B cell (primary cell): ENCODE measurements around the gene CHIT1. TPM values are rescaled to one million over a fixed set of nuclear protein-coding genes. Genes with fewer than 3 reads are reported as not detected.

Experiments used
- ATAC-seq: fragments of 200-7000 bp; cut with Tn5 transposase; one replicate; pipeline ENCODE4 v1.10.0; 2021; ENCODE audit warnings: low read depth, mild to moderate bottlenecking, moderate number of reproducible peaks, moderate library complexity
- CTCF ChIA-PET: fragments of 350-600 bp; sonication (Branson Sonifier 250); formaldehyde crosslinking; loops from one replicate; lab custom pipeline; 2021; ENCODE audit warnings: antibody characterized with exemption, inconsistent platforms; lab: Charles Lee
- POLR2A ChIA-PET: fragments of 350-600 bp; sonication (Branson Sonifier 250); formaldehyde crosslinking; loops from one replicate; lab custom pipeline; 2021; ENCODE audit warnings: antibody characterized with exemption; lab: Charles Lee
- DNase-seq: peaks from one replicate; pipeline ENCODE4 v3.0.0; 2013
- H2AFZ ChIP-seq: 2 replicates; pipeline ENCODE4 v1.6.1; 2012; ENCODE audit warnings: mild to moderate bottlenecking, low read depth, low read length; ENCODE audit not compliant: insufficient read depth, poor library complexity, severe bottlenecking
- H3K27ac ChIP-seq, 2 donors: 1 replicate in 1 of 2; 2 replicates in 1 of 2; pipeline ENCODE4 v1.5.1; 2012 to 2013; ENCODE audit warnings: low read length in 2 of 2, mild to moderate bottlenecking in 2 of 2, moderate library complexity in 1 of 2
- H3K27me3 ChIP-seq, 4 experiments: fragments of 200-600 bp in 1 of 4; sonication (generic) in 1 of 4; replicated peaks in 1 of 4; 1 replicate in 2 of 4; 2 replicates in 2 of 4; pipeline versions ENCODE4 v1.6.1 to v1.7.0; 2013 to 2016; ENCODE audit warnings: low read length in 3 of 4, mild to moderate bottlenecking in 2 of 4, mixed read lengths in 1 of 4, moderate library complexity in 1 of 4; ENCODE audit not compliant: insufficient read depth in 4 of 4, control insufficient read depth in 3 of 4; ENCODE audit errors: control extremely low read depth in 1 of 4
- H3K36me3 ChIP-seq, 2 experiments: replicated peaks in 1 of 2; 1 replicate in 1 of 2; 2 replicates in 1 of 2; pipeline versions ENCODE4 v1.6.1 to v1.7.1; 2013; ENCODE audit warnings: low read length in 1 of 2; ENCODE audit not compliant: insufficient read depth in 2 of 2, control insufficient read depth in 1 of 2; ENCODE audit errors: control extremely low read depth in 1 of 2, extremely low read depth in 1 of 2
- H3K4me1 ChIP-seq, 2 donors: fragments of 200-600 bp in 1 of 2; sonication (generic) in 1 of 2; 1 replicate in 1 of 2; 2 replicates in 1 of 2; pipeline versions ENCODE4 v1.5.1 to v1.6.1; 2013 to 2017; ENCODE audit warnings: low read length in 2 of 2; ENCODE audit not compliant: control insufficient read depth in 2 of 2, insufficient read depth in 2 of 2
- H3K4me2 ChIP-seq: replicated peaks from 2 replicates; pipeline ENCODE3; 2012; ENCODE audit warnings: mild to moderate bottlenecking, low read depth, low read length; ENCODE audit not compliant: poor library complexity, severe bottlenecking
- H3K4me3 ChIP-seq, 5 experiments: fragments of 200-600 bp in 1 of 5; sonication (generic) in 1 of 5; 1 replicate in 3 of 5; 2 replicates in 2 of 5; pipeline versions ENCODE4 v1.5.1 to v1.7.0; 2011 to 2016; ENCODE audit warnings: low read length in 4 of 5, mild to moderate bottlenecking in 4 of 5, low read depth in 2 of 5, control low read depth in 1 of 5, moderate library complexity in 1 of 5; ENCODE audit not compliant: insufficient read depth in 1 of 5; ENCODE audit errors: control extremely low read depth in 1 of 5, extremely low read depth in 1 of 5
- H3K79me2 ChIP-seq: fragments of 200-600 bp; sonication (generic); one replicate; pipeline ENCODE4 v1.6.0; 2016; ENCODE audit warnings: low read length; ENCODE audit not compliant: control insufficient read depth, insufficient read depth
- H3K9ac ChIP-seq: fragments of 200-600 bp; sonication (generic); 2 replicates; pipeline ENCODE4 v1.6.1; 2017; ENCODE audit warnings: mild to moderate bottlenecking, low read length, moderate library complexity
- H3K9me3 ChIP-seq, 3 donors: one replicate each; pipeline versions ENCODE4 v1.6.1 to v1.7.1; 2013; ENCODE audit warnings: low read length in 2 of 3; ENCODE audit not compliant: control insufficient read depth in 2 of 3, insufficient read depth in 1 of 3; ENCODE audit errors: control extremely low read depth in 1 of 3
- H4K20me1 ChIP-seq: 2 replicates; pipeline ENCODE4 v1.6.0; 2012; ENCODE audit warnings: mild to moderate bottlenecking, low read length; ENCODE audit not compliant: insufficient read depth, control insufficient read depth, poor library complexity, severe bottlenecking
- H3K27ac Mint-ChIP-seq: one replicate; pipeline ENCODE4 v1.8.0; 2021; ENCODE audit warnings: mixed read lengths
- H3K27me3 Mint-ChIP-seq: one replicate; pipeline ENCODE4 v1.8.0; 2021; ENCODE audit warnings: mixed read lengths
- H3K4me1 Mint-ChIP-seq: one replicate; pipeline ENCODE4 v1.8.0; 2021; ENCODE audit warnings: mixed read lengths
- H3K4me3 Mint-ChIP-seq: one replicate; pipeline ENCODE4 v1.8.0; 2021; ENCODE audit warnings: mixed read lengths
- H3K9me3 Mint-ChIP-seq: one replicate; pipeline ENCODE4 v1.8.0; 2022; ENCODE audit warnings: mixed read lengths; ENCODE audit not compliant: insufficient read depth
- EZH2 ChIP-seq: IDR thresholded peaks from 2 replicates; pipeline ENCODE4 v1.6.1; 2012; ENCODE audit warnings: borderline replicate concordance, low read depth, mild to moderate bottlenecking, moderate library complexity, low read length; ENCODE audit not compliant: insufficient read depth, poor library complexity, severe bottlenecking
- WGBS: methylation state at CpG from one replicate; pipeline ENCODE4 v1.1.5; 2013; ENCODE audit warnings: missing lambda C conversion rate; ENCODE audit not compliant: insufficient coverage; 5-methylcytosine and 5-hydroxymethylcytosine counted together
- intact Hi-C: fragments of 100-400 bp; cut with micrococcal nuclease; formaldehyde crosslinking; loops from one replicate; pipeline ENCODE4 v1.10.0; 2022
- polyA plus RNA-seq: library from polyadenylated mRNA; depleted of rRNA; stranded (reverse); fragments of >200 nt; gene quantifications from 2 replicates; pipeline ENCODE4 v1.2.3, GENCODE V29; 2012
- total RNA-seq, 2 donors: library from RNA; stranded (reverse); fragments of 120-200 nt in 1 of 2; gene quantifications; 1 replicate in 1 of 2; 2 replicates in 1 of 2; pipeline versions ENCODE4 v1.2.3 to v1.2.4, GENCODE V29; 2013 to 2022
- TF ChIP-seq, protein P1 (sequence below): fragments of 200-600 bp; IDR thresholded peaks from one replicate; pipeline ENCODE4 v1.8.0; 2022; ENCODE audit warnings: antibody characterized with exemption, mild to moderate bottlenecking

Gene CHIT1
- total and polyA plus RNA-seq, 2 donors (not counting 1 experiment from before 2014, with no cell fraction given): 2.0 to 8.2 TPM

DNA sequence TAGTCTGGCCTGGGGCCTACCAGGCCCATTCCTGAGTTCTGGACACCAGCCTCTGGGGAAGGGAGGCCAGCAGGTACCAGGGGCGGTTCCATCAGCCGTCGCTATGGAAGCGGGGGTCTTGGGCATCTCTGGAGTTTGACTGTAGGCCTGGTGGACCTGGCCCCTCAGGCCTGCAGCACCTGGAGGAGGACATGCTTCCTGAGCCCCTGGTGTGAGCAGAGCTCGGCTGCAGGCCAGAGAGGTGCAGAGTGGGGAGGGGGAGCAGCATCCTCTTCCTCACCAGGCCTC lies 61.6 kb downstream of the CHIT1 start:
- CTCF ChIA-PET: no interaction called here
- peaks cover under 1% of the 10 kb centered on the region for H3K4me1 Mint-ChIP-seq
- no peak for ATAC-seq
- no peak for DNase-seq
- no peak overlapping the region for H3K4me3 Mint-ChIP-seq
- Histone ChIP-seq H4K20me1 (no peaks in the 10 kb centered on the region), H2AFZ (no peak overlapping the region), H3K4me3 (no peak overlapping the region), H3K36me3 (no peaks in the 10 kb centered on the region), H3K9me3 (peaks cover 0 to 7% (median 0%) of the 10 kb centered on the region in 3 donors), H3K27ac (no peak overlapping the region), H3K4me2 (no peak overlapping the region), H3K4me1 (no peaks in the 10 kb centered on the region), H3K79me2 (no peaks in the 10 kb centered on the region), H3K9ac (no peak overlapping the region), H3K27me3 (peaks cover 0 to 4% (median 2%) of the 10 kb centered on the region in 4 experiments)
- no peak overlapping the region for H3K27ac Mint-ChIP-seq
- POLR2A ChIA-PET: no interaction called here
- H3K9me3 Mint-ChIP-seq: no peaks in the 10 kb centered on the region
- intact Hi-C loops: no loop called here
- WGBS: 97% methylated on average over 4 of the region's 5 CpGs
- TF ChIP-seq, protein P1, sequence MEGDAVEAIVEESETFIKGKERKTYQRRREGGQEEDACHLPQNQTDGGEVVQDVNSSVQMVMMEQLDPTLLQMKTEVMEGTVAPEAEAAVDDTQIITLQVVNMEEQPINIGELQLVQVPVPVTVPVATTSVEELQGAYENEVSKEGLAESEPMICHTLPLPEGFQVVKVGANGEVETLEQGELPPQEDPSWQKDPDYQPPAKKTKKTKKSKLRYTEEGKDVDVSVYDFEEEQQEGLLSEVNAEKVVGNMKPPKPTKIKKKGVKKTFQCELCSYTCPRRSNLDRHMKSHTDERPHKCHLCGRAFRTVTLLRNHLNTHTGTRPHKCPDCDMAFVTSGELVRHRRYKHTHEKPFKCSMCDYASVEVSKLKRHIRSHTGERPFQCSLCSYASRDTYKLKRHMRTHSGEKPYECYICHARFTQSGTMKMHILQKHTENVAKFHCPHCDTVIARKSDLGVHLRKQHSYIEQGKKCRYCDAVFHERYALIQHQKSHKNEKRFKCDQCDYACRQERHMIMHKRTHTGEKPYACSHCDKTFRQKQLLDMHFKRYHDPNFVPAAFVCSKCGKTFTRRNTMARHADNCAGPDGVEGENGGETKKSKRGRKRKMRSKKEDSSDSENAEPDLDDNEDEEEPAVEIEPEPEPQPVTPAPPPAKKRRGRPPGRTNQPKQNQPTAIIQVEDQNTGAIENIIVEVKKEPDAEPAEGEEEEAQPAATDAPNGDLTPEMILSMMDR: no peak
- TF ChIP-seq EZH2: no peak
- peaks cover 23% of the 10 kb centered on the region for H3K27me3 Mint-ChIP-seq

DNA sequence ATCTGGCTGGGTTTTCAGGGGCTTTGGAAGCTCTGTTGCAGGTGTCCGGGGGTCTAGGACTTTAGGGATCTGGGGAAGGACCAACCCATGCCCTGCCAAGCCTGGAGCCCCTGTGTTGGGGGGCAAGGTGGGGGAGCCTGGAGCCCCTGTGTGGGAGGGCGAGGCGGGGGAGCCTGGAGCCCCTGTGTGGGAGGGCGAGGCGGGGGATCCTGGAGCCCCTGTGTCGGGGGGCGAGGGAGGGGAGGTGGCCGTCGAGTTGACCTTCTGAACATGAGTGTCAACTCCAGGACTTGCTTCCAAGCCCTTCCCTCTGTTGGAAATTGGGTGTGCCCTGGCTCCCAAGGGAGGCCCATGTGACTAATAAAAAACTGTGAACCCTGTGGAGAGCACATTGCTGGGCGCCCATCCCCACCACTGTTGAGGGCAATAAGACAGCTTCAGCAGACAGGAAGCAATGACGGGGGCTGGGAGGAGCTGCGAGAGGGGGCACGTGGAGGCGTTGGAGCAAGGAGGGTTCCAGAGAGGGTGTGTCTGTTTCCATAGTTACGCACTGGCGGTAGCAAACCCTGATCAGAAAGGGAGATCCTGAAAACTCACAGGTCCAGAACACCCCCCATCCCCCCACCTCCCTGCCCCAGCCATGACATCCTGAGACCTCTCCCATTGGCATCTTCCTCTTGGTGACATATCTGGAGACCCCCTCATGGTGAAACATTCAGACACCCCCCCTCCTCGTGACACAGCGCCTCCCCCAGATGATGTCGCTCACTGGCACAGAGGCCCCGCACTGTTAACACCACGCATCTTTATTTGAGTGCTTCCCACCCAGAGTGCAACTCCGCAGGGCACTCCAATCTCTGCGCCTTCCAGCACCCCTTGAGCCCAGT lies 62.2 kb downstream of the CHIT1 start:
- TF ChIP-seq, protein P1: no peak
- no peak for TF ChIP-seq EZH2
- Histone ChIP-seq H2AFZ (no peak overlapping the region), H3K4me3 (no peak overlapping the region), H3K9ac (no peak overlapping the region), H3K27ac (no peak overlapping the region), H3K4me1 (no peaks in the 10 kb centered on the region), H3K9me3 (peaks cover 0 to 5% (median 0%) of the 10 kb centered on the region in 3 donors), H3K4me2 (no peak overlapping the region), H3K36me3 (no peaks in the 10 kb centered on the region), H3K27me3 (peaks cover 0 to 3% (median under 1%) of the 10 kb centered on the region in 4 experiments), H3K79me2 (no peaks in the 10 kb centered on the region), H4K20me1 (no peaks in the 10 kb centered on the region)
- ChIA-PET CTCF (no interaction called here), POLR2A (no interaction called here)
- Mint-ChIP-seq H3K27ac (no peak overlapping the region), H3K9me3 (no peaks in the 10 kb centered on the region), H3K27me3 (peaks cover 26% of the 10 kb centered on the region), H3K4me3 (no peak overlapping the region), H3K4me1 (peaks cover 6% of the 10 kb centered on the region)
- intact Hi-C loops: no loop called here
- WGBS: 65% methylated on average over 18 of the region's 23 CpGs
- ATAC-seq (no peak), DNase-seq (no peak)
